GM12801 (cell line): ENCODE measurements around the gene ZBED5.

Source experiments
- CTCF ChIP-seq: IDR thresholded peaks from one replicate; pipeline ENCODE4 v1.5.1; 2011; ENCODE audit warnings: control low read depth; ENCODE audit not compliant: insufficient read length; ENCODE audit errors: extremely low read depth

ZBED5 gene

GRCh38 chr11:10858439-10859325, 829 bp upstream of the ZBED5 start:
- TF ChIP-seq CTCF, result no peak

GRCh38 chr11:10857459-10857708, 469 bp downstream of the ZBED5 start:
- no peak for TF ChIP-seq CTCF

- no peak for TF ChIP-seq CTCF
These were observed 979 bp downstream of the ZBED5 start for GRCh38 chr11:10856689-10857458.

- TF ChIP-seq CTCF, result no peak
These were observed 2.6 kb downstream of the ZBED5 start for GRCh38 chr11:10855295-10855694.

GRCh38 chr11:10847960-10848860, 9.6 kb downstream of the ZBED5 start:
- TF ChIP-seq CTCF, result no peak

- no peak for TF ChIP-seq CTCF
These were observed 11.2 kb downstream of the ZBED5 start for GRCh38 chr11:10846660-10847059.

- no peak for TF ChIP-seq CTCF
These were observed 12.3 kb downstream of the ZBED5 start for GRCh38 chr11:10845589-10845988.
